GM12892 (cell line): ENCODE results near the gene GP9.

ENCODE experiments used
- POLR2AphosphoS5 ChIP-seq: IDR thresholded peaks from 2 replicates; pipeline ENCODE4 v1.6.1; 2011; ENCODE audit warnings: low read depth, low read length, control low read depth
- TAF1 ChIP-seq: IDR thresholded peaks from 2 replicates; pipeline ENCODE4 v1.6.1; 2011; ENCODE audit warnings: low read depth, mild to moderate bottlenecking, control low read depth, low read length, borderline replicate concordance

DNA sequence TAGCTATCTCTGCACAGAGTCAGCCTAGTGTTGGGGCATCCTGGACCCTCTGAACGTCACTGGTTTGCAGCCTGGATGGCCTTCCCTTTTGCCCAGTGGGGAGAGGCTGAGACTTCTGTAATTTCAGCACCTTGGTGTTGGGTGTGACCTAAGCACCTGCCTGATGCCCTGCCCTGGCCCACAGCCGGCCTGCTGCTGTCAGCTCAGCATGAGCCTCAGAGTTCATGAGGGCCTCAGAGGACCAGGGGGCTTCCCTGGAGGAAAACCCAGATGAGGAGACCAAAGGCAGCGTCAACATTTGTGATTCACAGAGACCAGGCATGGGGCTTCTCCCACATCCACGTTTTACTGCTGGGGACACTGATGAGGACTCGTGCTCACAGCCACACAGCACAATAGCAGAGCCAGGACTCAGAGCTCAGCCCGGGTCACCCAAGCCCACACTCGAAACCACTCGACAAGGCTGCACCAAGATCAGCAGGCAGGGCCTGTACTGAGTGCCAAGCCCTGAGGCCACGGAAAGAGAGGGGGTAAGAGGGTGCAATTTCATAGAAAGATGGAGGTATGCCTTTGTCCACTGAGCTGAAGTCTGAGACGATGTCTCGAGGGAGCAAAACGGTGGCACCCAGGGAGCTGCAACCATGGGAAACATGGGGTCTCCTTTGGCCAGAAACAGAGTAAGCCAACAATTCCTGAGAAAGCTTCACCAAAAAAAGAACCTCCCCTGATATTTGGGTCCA, 9.9 kb upstream of the GP9 start:
- TF ChIP-seq TAF1, result no peak
- no peak for TF ChIP-seq POLR2AphosphoS5
